HK-2 (cell line): ENCODE measurements around the gene EIF2AK3.
"Not testable (repeated sequence)": the region's sequence is repeated elsewhere in the genome, so short reads cannot be mapped to it uniquely, and the experiment has no call there.

Source experiments
- DNase-seq: peaks from one replicate; pipeline ENCODE4 v3.0.0-alpha.2; 2018; ENCODE audit not compliant: unreplicated experiment

EIF2AK3 gene

GRCh38 chr2:88627055-88627855 is at the start of gene EIF2AK3:
EIF2AK3 (minus strand) TSS chr2:88627464; CDS start chr2:88627274, 190 bp downstream.
- peak; percentile 99 for DNase-seq

DNA sequence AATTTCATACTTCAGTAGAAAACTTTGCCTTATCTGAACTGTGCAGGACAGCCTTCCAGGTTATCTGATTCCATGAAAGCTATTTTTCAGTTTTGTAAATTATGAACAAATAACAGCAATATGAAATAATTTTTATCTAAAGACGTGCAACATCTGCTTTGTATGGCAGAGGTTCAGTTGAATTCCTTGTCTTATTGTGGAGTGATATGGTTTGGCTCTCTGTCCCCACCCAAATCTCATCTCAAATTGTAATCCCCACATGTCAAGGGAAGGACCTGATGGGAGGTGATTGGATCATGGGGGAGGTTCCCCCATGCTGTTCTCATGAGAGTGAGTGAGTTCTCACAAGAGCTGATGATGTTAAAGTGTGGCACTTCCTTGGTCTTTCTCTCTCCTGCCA is 46.1 kb upstream of the EIF2AK3 start:
- no peak for DNase-seq

GRCh38 chr2:88671786-88672427 is 44.6 kb upstream of the EIF2AK3 start:
- peak; percentile 7 for DNase-seq

DNA sequence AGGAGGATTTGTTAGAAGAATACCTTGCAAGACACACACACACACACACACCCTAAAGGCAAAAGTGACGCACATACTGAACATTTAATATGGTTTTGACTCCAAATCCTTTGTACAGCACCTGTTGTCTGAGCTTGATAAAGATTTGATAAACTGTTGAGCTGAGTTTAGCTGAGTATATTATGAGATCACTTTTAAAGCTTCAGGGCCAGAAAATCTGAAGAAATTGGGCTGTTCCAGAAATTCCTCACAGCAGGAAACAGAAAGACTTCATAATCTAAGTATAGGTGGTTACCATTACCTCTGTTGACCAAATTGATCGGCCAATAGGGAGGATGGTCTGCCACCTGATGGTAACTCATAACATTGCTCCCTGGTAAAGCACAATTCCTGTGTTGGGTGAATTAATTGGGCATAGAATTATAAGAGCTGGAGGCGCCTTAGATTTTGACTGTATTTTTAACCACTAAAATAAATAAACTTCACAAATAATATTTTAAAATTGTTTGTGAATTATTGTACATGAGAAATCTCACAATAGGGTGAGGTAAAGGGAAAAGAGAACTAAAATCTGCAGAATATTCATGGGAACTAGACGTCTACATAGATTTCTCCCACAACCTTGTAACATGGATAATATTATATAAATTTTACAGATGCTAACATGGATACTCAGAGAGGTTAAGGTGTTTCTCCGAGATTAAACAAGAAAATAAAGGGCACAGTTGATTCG is 42.4 kb upstream of the EIF2AK3 start:
- DNase-seq, result no peak

- DNase-seq, result no peak
These were observed 41.6 kb upstream of the EIF2AK3 start for GRCh38 chr2:88668862-88669261.

DNA sequence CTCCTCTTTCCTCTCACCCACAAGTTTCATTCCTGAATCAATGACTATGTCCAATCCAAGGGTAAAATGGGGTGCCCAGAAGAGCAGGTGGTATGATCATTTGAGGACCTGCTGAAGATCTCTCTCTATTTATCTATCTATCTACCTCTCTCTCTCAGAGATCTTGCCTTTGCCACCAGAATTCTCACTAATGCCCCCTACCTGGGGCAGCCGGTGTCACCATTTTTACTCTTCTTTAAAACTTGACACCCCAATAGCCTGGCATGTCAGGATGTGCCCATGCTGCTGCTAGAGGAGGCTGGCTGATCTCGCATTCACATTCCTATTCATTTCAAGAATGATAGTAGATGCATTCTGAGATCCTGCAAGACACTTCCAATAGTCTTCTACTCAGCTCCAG is 40.0 kb upstream of the EIF2AK3 start:
- DNase-seq, result no peak

DNA sequence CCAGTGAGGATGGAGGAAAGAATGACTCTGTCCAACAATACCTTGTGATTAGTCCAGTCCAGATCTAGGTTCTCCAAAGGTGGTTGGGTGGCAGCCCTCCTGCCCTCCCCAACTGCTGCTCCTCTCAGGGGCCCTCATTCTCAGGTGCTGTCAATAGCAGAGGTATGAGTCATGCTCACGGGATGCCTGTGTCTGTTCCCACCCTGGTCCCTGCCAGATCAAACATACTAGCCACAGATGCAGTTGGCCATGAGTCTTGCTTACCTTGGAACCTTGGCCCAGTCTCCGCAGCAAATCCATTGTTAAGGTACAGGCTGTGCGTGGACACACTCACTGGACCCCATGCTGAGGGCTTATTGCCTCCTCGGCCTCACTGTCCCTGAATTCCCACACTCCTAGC is 39.3 kb upstream of the EIF2AK3 start:
- DNase-seq, result no peak

GRCh38 chr2:88660622-88661021 is 33.4 kb upstream of the EIF2AK3 start:
- DNase-seq, result no peak

- no peak for DNase-seq
These were observed 32.3 kb upstream of the EIF2AK3 start for GRCh38 chr2:88659538-88659915.

DNA sequence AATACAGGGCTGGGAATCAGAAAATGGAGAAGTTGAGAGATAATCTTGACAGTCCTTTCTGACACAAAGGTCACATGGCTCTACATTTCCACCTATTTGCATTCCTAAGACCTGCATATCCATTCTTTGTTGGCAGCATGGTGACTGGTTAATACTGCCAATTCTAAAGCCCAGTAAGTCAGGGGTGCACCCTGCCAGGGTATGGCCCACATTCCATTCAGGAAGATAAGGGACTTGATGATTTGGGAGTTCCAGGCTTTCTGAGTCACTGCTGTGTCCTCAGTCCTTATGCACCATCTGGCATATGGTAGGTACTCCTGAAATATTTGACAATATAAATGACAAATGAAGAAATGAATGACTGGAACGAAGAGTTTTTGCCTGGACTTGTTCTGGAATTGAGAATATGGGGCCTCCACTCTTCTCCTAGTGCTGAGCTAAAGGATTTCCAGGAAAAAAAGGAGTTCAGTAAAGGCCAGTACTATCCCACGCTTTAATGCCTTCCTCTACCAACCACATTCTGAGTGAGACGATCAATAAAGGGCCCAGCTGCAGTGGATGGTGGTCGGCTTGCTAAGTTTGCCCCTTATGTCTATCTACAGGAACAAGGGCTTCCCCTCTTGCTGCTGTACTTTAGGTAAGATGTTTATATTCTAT is 31.7 kb upstream of the EIF2AK3 start:
- no peak for DNase-seq

- no peak for DNase-seq
These were observed 31.1 kb upstream of the EIF2AK3 start for GRCh38 chr2:88658326-88658725.

- no peak for DNase-seq
These were observed 29.9 kb upstream of the EIF2AK3 start for GRCh38 chr2:88657131-88657530.

GRCh38 chr2:88656690-88657089 is 29.4 kb upstream of the EIF2AK3 start:
- no peak for DNase-seq

DNA sequence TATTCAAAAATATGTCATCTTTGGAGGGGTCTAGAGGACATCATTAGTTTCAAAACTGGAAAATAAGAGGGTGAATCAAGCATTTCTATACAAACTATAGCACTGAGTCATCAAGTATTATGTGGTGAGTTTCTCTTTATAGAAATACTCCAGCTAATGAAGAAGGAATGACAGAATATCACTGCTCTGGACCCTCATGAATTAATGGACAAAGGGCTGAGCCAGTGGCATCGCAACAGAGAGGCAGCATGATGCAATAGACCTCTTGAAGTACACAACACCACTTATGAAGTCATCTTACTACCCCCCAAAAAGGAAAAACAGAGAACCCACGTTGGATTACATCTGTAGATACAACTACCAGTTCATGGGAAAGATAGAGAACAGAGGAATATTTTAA is 27.4 kb upstream of the EIF2AK3 start:
- no peak for DNase-seq

DNA sequence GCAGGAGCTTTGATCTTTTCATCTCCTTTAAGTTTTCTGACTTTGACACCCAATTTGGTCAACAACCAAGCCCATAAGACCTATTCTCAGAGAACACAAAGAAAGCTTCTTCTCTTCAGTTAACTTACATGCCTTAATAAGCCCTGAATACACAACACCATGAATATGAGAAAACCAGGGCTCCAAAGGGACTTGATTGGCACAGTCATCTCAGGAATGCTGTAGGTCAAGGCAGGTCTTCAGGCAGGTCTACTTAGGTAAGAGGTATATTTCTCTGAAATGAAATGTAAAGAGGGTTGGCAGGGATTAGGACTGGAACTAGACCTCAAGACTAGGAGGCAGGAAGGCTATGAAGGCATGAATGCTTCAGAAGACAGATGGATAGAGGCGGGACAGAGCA is 24.4 kb upstream of the EIF2AK3 start:
- DNase-seq, result no peak

DNA sequence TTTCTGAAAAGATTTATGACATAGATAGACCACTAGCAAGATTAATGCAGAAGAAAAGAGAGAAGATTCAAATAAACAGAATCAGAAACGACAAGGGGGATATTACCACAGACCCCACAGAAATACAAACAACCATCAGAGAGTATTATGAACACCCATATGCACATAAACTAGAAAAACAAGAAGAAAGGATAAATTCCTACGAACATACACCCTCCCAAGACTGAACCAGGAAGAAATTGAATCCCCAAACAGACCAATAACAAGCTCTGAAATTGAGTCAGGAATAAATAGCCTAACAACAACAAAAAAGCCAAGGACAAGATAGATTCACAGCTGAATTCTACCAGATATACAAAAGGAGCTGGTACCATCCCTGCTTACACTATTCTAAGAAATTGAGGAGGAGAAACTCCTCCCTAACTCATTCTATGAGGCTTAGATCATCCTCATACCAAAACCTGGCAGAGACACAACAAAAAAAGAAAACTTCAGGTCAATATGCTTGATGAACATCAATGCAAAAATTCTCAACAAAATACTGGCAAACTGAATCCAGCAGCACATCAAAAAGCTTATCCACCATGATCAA is 18.1 kb upstream of the EIF2AK3 start:
- DNase-seq, result not testable (repeated sequence)

- DNase-seq, result no peak
These were observed 15.0 kb upstream of the EIF2AK3 start for GRCh38 chr2:88642278-88642677.

GRCh38 chr2:88641330-88641729 is 14.1 kb upstream of the EIF2AK3 start:
- DNase-seq, result no peak

DNA sequence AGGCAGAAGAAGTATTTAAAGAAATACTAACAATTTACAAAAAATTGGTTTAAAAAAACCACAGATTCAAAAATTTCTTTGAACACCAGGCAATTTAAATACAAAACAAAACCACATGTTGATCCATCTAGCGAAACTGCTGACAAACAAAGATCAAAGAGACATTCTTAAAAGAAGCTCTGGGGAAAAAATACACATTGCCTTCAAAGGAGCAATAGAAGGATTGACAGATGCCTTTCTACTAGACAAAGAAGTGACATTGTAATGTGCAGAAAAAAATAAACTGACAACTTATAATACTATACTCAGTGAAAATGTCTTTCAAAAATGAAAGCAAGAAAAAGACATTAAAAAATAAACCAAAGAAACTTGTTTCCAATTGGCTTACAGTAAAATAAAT is 12.6 kb upstream of the EIF2AK3 start:
- DNase-seq, result no peak

DNA sequence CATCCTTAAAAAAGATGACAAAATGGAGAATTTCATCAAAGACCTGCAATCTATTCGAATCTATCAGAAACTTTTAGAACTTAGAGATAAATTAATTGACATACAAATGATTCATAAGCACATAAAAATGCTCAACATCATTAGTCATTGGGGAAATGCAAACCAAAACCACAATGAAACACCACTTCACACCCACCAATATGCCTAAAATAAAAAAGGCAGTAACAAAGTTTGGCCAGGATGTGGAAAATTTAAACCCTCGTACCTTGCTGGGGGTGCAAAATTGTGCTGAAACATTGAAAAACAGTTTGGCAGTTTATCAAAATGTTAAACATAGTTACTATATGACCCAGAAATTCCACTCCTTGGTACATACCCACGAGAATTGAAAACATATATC is 11.5 kb upstream of the EIF2AK3 start:
- DNase-seq, result no peak

DNA sequence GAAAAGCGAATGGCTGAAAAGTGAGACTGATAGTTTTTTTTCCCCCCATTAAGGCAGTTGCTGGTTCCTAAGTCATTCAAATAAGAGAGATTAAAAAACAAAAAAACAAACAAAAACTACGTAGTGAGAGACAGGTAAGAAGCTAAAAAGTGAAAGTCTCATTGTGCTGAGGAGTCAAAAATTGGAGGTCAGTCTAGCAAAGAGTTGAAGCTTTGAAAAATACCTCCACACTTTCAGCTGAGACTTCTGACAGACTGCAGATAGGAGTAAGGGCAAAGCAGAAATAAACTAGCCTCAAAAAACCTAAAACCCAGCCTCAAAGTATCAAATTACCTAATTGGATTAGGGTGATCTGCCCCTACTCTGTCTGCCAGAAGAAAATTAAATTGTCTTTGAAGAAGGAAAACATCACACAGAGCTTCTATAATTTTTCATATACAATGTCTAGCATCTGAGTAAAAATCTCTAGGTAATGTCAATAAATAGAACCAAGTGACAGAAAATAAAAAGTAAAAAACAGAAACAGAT is 10.9 kb upstream of the EIF2AK3 start:
- no peak for DNase-seq

- DNase-seq, result no peak
These were observed 10.2 kb upstream of the EIF2AK3 start for GRCh38 chr2:88637464-88637863.
